Adrenal gland (tissue), 12 donors: ENCODE results near the gene HIVEP1. TPM values are rescaled to one million over a fixed set of nuclear protein-coding genes. Genes with fewer than 3 reads are reported as not detected.

ENCODE experiments used
- DNase-seq, 7 donors: peaks; one replicate each; pipeline ENCODE4 v3.0.0-alpha.2; 2019 to 2020
- H3K27ac ChIP-seq, 5 donors: fragments of 200-600 bp; sonication (generic) in 4 of 5; 1 replicate in 3 of 5; 2 replicates in 2 of 5; pipeline versions ENCODE4 v1.5.1 to v1.8.0; 2016 to 2020; ENCODE audit warnings: mild to moderate bottlenecking in 1 of 5
- H3K27me3 ChIP-seq: fragments of 200-600 bp; 2 replicates; pipeline ENCODE4 v1.8.0; 2021
- H3K36me3 ChIP-seq, 2 donors: fragments of 200-600 bp; replicated peaks in 1 of 2; 1 replicate in 1 of 2; 2 replicates in 1 of 2; pipeline versions ENCODE4 v1.5.1 to v1.8.0; 2018 to 2022
- H3K4me1 ChIP-seq, 2 donors: fragments of 200-600 bp; replicated peaks in 1 of 2; 1 replicate in 1 of 2; 2 replicates in 1 of 2; pipeline versions ENCODE4 v1.5.1 to v1.8.0; 2018 to 2021
- H3K4me3 ChIP-seq, 4 donors: fragments of 200-600 bp; sonication (generic) in 3 of 4; one replicate each; pipeline ENCODE4 v1.5.1; 2016 to 2018
- H3K9me3 ChIP-seq, 3 donors: fragments of 200-600 bp; sonication (generic) in 1 of 3; replicated peaks in 1 of 3; 1 replicate in 2 of 3; 2 replicates in 1 of 3; pipeline versions ENCODE4 v1.5.1 to v1.8.0; 2016 to 2021
- POLR2A ChIP-seq, 2 donors: fragments of 450-650 bp; IDR thresholded peaks; one replicate each; pipeline ENCODE4 v1.6.1; 2017; ENCODE audit warnings: antibody characterized with exemption in 2 of 2, mild to moderate bottlenecking in 2 of 2, moderate library complexity in 1 of 2
- WGBS, 4 donors: extraction: QIAGEN DNeasy Blood & Tissue Kit in 2 of 4; methylation state at CpG; one replicate each; pipeline versions ENCODE4 v1.1.5 to v1.1.7; 2013 to 2017; 5-methylcytosine and 5-hydroxymethylcytosine counted together
- intact Hi-C, 2 donors: fragments of 100-400 bp; cut with DNase I; formaldehyde crosslinking; loops; one replicate each; pipeline versions ENCODE4 v1.14.1 to v1.15.0; 2022 to 2023
- polyA plus RNA-seq, 3 donors: library from polyadenylated mRNA; stranded (reverse); fragments of 200-250 nt in 2 of 3; fragments of 350-450 nt in 1 of 3; fragmentation: Illumina TruSeq in 1 of 3; extraction: RNeasy Lipid Tissue Mini Kit (QIAGEN cat#74804) in 1 of 3; gene quantifications; one replicate each; pipeline ENCODE4 v1.2.3, GENCODE V29; 2013 to 2014
- total RNA-seq, 9 donors: library from RNA; depleted of rRNA in 4 of 9; stranded (reverse); fragments of >200 nt in 4 of 9; fragments of 120-200 nt in 1 of 9; fragmentation: NEBNext Ultra II Directional in 1 of 9; extraction: Animal tissue kit (Norgen Biotek cat#: 25700) in 1 of 9; gene quantifications; one replicate each; pipeline versions ENCODE4 v1.1.0 to v1.2.4, GENCODE V29; 2013 to 2023
- TF ChIP-seq, protein P1 (sequence below), 6 experiments: fragments of 450-650 bp in 4 of 6; fragments of 200-600 bp in 2 of 6; sonication (generic) in 1 of 6; IDR thresholded peaks; 1 replicate in 5 of 6; 2 replicates in 1 of 6; pipeline versions ENCODE4 v1.5.1 to v1.8.0; 2016 to 2021; ENCODE audit warnings: antibody characterized with exemption in 6 of 6, mild to moderate bottlenecking in 2 of 6, moderate library complexity in 1 of 6
- donor health status: healthy with polysubstance abuse.
- donor health status: Bipolar disorder and iron deficiency.
- donor health status: DM: yes; HTN: yes; CAD: no.
- donor health status: DM: no; HTN: no; CAD: no.
- donor health status: DM: no; HTN: no; CAD: no.
- donor health status: DM: yes; HTN: yes; CAD: no.

Gene HIVEP1
- total and polyA plus RNA-seq, 12 donors: 3.6 to 22.3 (median 11.9) TPM

DNA sequence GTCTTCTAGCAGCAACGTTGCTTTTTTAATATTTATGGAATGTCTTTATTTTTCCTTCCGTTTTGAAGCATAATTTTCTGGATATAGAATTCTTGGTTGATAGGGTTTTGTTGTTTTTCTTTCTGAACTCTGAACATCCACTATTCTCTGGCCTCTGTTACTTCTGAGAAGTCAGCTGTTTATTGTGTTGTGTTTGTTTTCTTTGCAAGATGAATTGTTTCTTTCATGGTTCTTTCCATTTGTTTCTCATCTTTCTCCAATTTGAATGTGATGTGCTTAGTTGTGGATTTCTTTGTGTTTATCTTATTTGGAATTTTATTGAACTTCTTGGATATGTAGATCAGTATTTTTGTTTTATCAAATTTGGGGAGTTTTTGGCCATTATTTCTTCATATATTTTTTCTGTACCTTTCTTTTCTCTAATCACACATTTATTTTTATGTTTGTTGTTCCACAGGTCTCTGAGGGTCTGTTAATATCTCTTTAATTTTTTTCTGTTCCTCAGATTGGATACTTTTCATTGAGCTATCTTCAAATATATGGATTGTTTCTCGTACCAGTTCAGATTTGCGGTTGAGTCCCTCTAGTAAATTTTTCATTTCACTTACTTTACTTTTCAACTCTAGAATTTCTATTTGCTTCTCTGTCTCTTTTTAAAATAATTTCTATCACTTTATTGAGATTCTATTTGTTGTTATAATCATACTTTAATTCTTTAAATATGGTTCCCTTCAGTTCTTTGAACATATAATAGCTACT is 18.0 kb downstream of the HIVEP1 start:
- no peak for TF ChIP-seq POLR2A (IDR thresholded peaks at IDR 0.05)
- TF ChIP-seq, protein P1, sequence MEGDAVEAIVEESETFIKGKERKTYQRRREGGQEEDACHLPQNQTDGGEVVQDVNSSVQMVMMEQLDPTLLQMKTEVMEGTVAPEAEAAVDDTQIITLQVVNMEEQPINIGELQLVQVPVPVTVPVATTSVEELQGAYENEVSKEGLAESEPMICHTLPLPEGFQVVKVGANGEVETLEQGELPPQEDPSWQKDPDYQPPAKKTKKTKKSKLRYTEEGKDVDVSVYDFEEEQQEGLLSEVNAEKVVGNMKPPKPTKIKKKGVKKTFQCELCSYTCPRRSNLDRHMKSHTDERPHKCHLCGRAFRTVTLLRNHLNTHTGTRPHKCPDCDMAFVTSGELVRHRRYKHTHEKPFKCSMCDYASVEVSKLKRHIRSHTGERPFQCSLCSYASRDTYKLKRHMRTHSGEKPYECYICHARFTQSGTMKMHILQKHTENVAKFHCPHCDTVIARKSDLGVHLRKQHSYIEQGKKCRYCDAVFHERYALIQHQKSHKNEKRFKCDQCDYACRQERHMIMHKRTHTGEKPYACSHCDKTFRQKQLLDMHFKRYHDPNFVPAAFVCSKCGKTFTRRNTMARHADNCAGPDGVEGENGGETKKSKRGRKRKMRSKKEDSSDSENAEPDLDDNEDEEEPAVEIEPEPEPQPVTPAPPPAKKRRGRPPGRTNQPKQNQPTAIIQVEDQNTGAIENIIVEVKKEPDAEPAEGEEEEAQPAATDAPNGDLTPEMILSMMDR (IDR thresholded peaks at IDR 0.05): no peak
- intact Hi-C loops: loop anchor here in 1 of 2 donors (10.0 kb wide), 1 partner anchor 195 kb away; no protein-coding TSS in a partner anchor
- peaks cover 0 to 27% of the 10 kb centered on the region in 2 donors for H3K4me1 ChIP-seq
- no peak for DNase-seq
- WGBS, 4 donors: 92 to 97% (median 94%) methylated on average over 4 of the region's 4 CpGs
- H3K4me3 ChIP-seq: no peak overlapping the region
- no peak overlapping the region for H3K27ac ChIP-seq
- H3K9me3 ChIP-seq: peaks cover 0 to 16% (median 9%) of the 10 kb centered on the region in 3 donors
- no peaks in the 10 kb centered on the region for H3K36me3 ChIP-seq
- no peaks in the 10 kb centered on the region for H3K27me3 ChIP-seq

DNA sequence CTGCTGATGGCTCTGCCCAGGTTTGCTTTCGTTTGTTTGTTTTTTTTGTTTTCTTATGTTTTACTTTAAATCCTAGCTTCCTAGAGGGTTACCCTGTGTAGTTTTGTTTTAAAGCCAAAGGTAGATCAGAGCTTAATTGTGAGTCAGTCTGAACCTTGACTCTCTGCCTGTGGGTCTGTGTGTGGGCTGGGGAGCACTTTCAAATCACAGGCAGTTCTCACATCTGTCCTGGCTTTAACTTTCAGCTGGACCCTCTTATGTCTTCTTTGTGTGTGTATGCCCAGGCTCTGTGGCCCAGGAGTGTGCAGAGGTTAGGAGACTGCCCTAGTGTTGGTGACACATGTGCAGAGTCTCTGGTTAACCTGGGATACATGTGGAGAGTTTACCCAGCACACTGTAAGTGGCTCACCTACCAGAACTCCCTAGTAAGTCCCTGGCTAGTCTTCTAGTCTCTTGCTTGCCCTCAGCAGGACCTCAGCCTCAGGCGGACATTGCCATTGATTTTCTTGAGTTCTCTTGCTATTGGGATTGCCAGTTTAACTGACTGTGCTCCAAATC is 19.0 kb downstream of the HIVEP1 start:
- H3K36me3 ChIP-seq: no peaks in the 10 kb centered on the region
- peaks cover 0 to 16% (median 9%) of the 10 kb centered on the region in 3 donors for H3K9me3 ChIP-seq
- no peaks in the 10 kb centered on the region for H3K27me3 ChIP-seq
- H3K4me3 ChIP-seq: no peak overlapping the region
- TF ChIP-seq POLR2A (IDR thresholded peaks at IDR 0.05): no peak
- TF ChIP-seq, protein P1 (IDR thresholded peaks at IDR 0.05): no peak
- DNase-seq: no peak
- intact Hi-C loops: loop anchor here in 1 of 2 donors (10.0 kb wide), 1 partner anchor 194 kb away; no protein-coding TSS in a partner anchor
- WGBS, 4 donors: 86 to 92% (median 90%) methylated on average over 2 of the region's 2 CpGs
- peaks cover 0 to 26% of the 10 kb centered on the region in 2 donors for H3K4me1 ChIP-seq
- no peak overlapping the region for H3K27ac ChIP-seq

DNA sequence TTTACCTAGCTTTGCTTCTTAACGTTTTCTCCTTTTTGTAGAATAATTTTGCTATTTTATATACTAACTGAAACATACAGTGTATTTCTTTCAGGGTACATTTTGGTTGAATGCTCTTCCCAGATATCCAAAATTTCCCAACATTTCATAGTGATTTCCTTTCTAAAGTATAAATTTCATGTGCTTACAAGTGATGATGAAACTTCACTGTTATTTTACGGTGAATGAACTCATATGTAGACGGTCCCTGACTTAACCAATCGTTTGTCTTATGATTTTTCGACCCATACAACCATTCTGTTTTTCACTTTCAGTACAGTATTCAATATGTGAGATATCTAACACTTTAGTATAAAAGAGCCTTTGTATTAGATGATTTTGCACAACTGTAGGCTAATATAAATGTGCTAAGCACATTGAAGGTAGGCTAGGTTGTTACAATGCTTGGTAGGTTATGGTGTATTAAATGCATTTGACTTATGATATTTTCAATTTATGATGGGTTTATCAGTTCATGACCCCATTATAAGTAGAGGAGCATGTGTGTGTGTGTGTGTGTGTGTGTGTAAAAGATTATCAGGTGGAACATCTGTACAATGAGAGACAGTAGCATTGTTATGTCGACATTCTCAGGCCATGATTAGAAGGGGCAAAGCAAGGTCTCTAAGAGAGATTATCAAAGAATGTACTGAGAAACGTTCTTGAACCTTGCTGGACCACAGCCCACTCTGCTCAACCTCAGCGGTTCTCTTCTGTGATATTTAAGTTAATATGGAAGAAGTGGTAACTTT is 20.9 kb downstream of the HIVEP1 start:
- H3K27ac ChIP-seq: no peak overlapping the region
- DNase-seq: no peak
- peaks cover 0 to 16% (median 9%) of the 10 kb centered on the region in 3 donors for H3K9me3 ChIP-seq
- no peaks in the 10 kb centered on the region for H3K36me3 ChIP-seq
- no peaks in the 10 kb centered on the region for H3K27me3 ChIP-seq
- WGBS, 4 donors: 71 to 75% (median 73%) methylated on average over 8 of the region's 8 CpGs
- H3K4me3 ChIP-seq: no peak overlapping the region
- TF ChIP-seq, protein P1 (IDR thresholded peaks at IDR 0.05): no peak
- TF ChIP-seq POLR2A (IDR thresholded peaks at IDR 0.05): no peak
- intact Hi-C loops: loop anchor here in 1 of 2 donors (10.0 kb wide), 1 partner anchor 192 kb away; no protein-coding TSS in a partner anchor
- peaks cover 0 to 13% of the 10 kb centered on the region in 2 donors for H3K4me1 ChIP-seq

DNA sequence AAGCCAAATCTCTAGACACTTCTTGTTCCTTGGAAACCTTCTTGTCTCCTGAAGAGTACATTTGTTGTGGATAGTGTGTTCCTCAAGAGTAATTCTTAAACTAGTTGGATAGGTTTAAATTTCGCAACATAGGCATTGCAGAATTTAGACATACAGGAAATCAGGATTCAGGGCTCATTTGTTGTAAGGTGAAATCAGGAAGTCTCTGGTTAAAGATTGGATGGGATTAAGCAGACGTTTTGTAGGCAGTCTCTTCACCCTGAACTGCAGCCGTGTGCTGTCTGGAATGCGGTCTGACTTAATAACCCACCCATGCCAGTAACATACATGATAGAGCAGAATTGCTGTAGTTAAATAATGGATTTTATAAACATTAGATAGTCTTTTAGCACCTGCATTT is 21.7 kb downstream of the HIVEP1 start:
- Histone ChIP-seq H3K9me3 (peaks cover 0 to 16% (median 9%) of the 10 kb centered on the region in 3 donors), H3K27me3 (no peaks in the 10 kb centered on the region), H3K27ac (no peak overlapping the region), H3K4me1 (peaks cover 0 to 13% of the 10 kb centered on the region in 2 donors), H3K36me3 (no peaks in the 10 kb centered on the region), H3K4me3 (no peak overlapping the region)
- TF ChIP-seq, protein P1 (IDR thresholded peaks at IDR 0.05): no peak
- TF ChIP-seq POLR2A (IDR thresholded peaks at IDR 0.05): no peak
- 69 to 81% (median 73%) methylated on average over 4 of the region's 4 CpGs for whole genome bisulfite sequencing, 4 donors
- DNase-seq: no peak
- intact Hi-C loops: loop anchor here in 1 of 2 donors (10.0 kb wide), 1 partner anchor 191 kb away; no protein-coding TSS in a partner anchor
